T-cell (primary cell): ENCODE measurements around the gene KCNQ1OT1. TPM values are rescaled to one million over a fixed set of nuclear protein-coding genes. Genes with fewer than 3 reads are reported as not detected.

ENCODE experiments used
- ATAC-seq, 4 experiments: fragments of 200-7000 bp in 3 of 4; fragments of 150-1000 bp in 1 of 4; cut with Tn5 transposase; replicated peaks in 1 of 4; 1 replicate in 3 of 4; 2 replicates in 1 of 4; pipeline ENCODE4 v1.10.0; 2021; ENCODE audit warnings: moderate library complexity in 3 of 4, mild to moderate bottlenecking in 2 of 4, moderate number of reproducible peaks in 1 of 4
- CTCF ChIA-PET, 2 donors: fragments of 300-600 bp; sonication (Branson Sonifier 250); formaldehyde crosslinking; loops; one replicate each; lab custom pipeline; 2022; ENCODE audit warnings: antibody characterized with exemption in 2 of 2; lab: Charles Lee
- POLR2A ChIA-PET, 2 donors: fragments of 300-600 bp; sonication (Branson Sonifier 250); formaldehyde crosslinking; loops; one replicate each; lab custom pipeline; 2022; ENCODE audit warnings: antibody characterized with exemption in 2 of 2; lab: Charles Lee
- DNase-seq, 35 experiments: peaks; one replicate each; pipeline versions ENCODE4 v3.0.0 to v3.0.0-alpha.2; 2013 to 2023
- H3K27ac ChIP-seq: one replicate; pipeline ENCODE4 v1.5.1; 2013; ENCODE audit warnings: low read length
- H3K27me3 ChIP-seq, 2 experiments: replicated peaks in 1 of 2; 1 replicate in 1 of 2; 2 replicates in 1 of 2; pipeline versions ENCODE4 v1.6.1 to v1.7.0; 2013; ENCODE audit warnings: low read length in 1 of 2, mixed read lengths in 1 of 2; ENCODE audit not compliant: control insufficient read depth in 2 of 2, insufficient read depth in 2 of 2; ENCODE audit errors: extremely low read depth in 1 of 2
- H3K36me3 ChIP-seq, 2 donors: 1 replicate in 1 of 2; 2 replicates in 1 of 2; pipeline versions ENCODE4 v1.6.1 to v1.7.0; 2013; ENCODE audit warnings: low read length in 1 of 2; ENCODE audit not compliant: control insufficient read depth in 2 of 2, insufficient read depth in 1 of 2; ENCODE audit errors: extremely low read depth in 1 of 2
- H3K4me1 ChIP-seq, 2 experiments: 1 replicate in 1 of 2; 2 replicates in 1 of 2; pipeline versions ENCODE4 v1.6.1 to v1.7.0; 2013; ENCODE audit warnings: low read length in 2 of 2, mixed read lengths in 1 of 2; ENCODE audit not compliant: insufficient read depth in 2 of 2, control insufficient read depth in 1 of 2; ENCODE audit errors: extremely low read depth in 1 of 2
- H3K4me3 ChIP-seq, 2 donors: 1 replicate in 1 of 2; 2 replicates in 1 of 2; pipeline versions ENCODE4 v1.5.1 to v1.7.0; 2013; ENCODE audit warnings: mild to moderate bottlenecking in 2 of 2, low read length in 1 of 2, moderate library complexity in 1 of 2; ENCODE audit not compliant: control insufficient read depth in 1 of 2; ENCODE audit errors: extremely low read depth in 1 of 2
- H3K9me3 ChIP-seq: 2 replicates; pipeline ENCODE4 v1.7.0; 2013
- H3K27ac Mint-ChIP-seq, 2 donors: one replicate each; pipeline ENCODE4 v1.8.0; 2020 to 2021; ENCODE audit warnings: mild to moderate bottlenecking in 2 of 2, mixed read lengths in 2 of 2
- H3K27me3 Mint-ChIP-seq, 2 donors: one replicate each; pipeline ENCODE4 v1.8.0; 2021 to 2022; ENCODE audit warnings: mixed read lengths in 2 of 2
- H3K36me3 Mint-ChIP-seq: one replicate; pipeline ENCODE4 v1.8.0; 2021; ENCODE audit warnings: mixed read lengths
- H3K4me1 Mint-ChIP-seq, 3 donors: one replicate each; pipeline ENCODE4 v1.8.0; 2020 to 2022; ENCODE audit warnings: mixed read lengths in 3 of 3, mild to moderate bottlenecking in 1 of 3
- H3K4me3 Mint-ChIP-seq, 3 donors: one replicate each; pipeline ENCODE4 v1.8.0; 2020 to 2022; ENCODE audit warnings: mild to moderate bottlenecking in 3 of 3, mixed read lengths in 3 of 3, moderate library complexity in 3 of 3
- H3K9me3 Mint-ChIP-seq, 3 donors: one replicate each; pipeline ENCODE4 v1.8.0; 2020 to 2022; ENCODE audit warnings: mixed read lengths in 3 of 3
- WGBS: methylation state at CpG from one replicate; pipeline ENCODE4 v1.1.5; 2013; ENCODE audit warnings: missing lambda C conversion rate; ENCODE audit not compliant: insufficient coverage; 5-methylcytosine and 5-hydroxymethylcytosine counted together
- total RNA-seq, 35 experiments: library from RNA in 6 of 35; stranded (reverse) in 6 of 35; fragments of 120-200 nt in 1 of 35; gene quantifications; one replicate each; pipeline versions ENCODE4 v1.2.1 to v1.2.4 and lab custom pipeline; 2013 to 2026

Gene KCNQ1OT1
- total RNA-seq (under 1 TPM; 0.30 to 0.42 (median 0.35) TPM), total RNA-seq (lab: John Stamatoyannopoulos, UW) (7.5 to 28.0 (median 16.2) reads per million in 29 experiments)
- total RNA-seq (2013): 0.26 TPM

DNA sequence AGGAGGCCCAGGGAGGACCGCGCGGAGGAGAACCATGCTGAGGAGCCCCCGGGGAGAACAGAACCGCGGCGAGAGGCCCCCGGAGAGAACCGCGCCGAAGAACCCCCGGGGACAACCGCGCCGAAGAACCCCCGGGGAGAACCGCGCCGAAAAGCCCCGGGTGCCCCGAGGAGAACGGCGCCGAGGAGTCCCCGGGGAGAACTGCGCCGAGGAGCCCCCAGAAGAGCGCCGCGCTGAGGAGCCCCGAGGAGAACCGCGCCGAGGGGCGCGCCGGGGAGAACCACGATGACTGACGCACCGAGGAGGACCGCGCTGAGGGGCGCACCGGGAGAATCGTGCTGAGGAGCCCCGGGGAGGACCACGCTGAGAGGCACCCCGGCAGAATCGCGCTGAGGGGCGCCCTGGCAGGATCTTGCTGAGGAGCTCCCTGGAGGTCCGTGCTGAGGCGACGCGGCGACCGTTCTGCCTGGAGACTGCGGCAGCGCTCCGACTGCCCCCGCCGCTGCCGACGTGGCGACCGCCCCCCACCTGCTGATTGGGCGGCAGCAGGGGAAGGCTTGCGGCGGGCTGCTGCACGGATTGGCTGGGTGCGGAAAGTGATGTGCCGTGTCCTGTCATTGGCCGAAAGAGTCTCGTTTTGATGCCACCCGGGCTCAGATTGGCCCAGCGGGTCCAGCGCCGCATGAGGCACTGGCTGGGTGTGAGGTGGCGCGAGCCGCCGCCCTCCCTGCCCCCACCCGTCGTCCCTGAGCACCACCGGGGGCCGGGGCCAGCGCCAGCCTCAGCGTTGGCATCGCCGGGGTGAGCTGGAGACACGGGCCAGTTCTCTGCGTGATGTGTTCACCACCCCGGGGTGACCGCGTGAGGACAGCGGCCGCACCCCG, at the start of gene KCNQ1OT1:
TSS of gene KCNQ1OT1 (minus strand) at position 464 of the 884 bp plus-strand sequence.
- Mint-ChIP-seq H3K4me1 (peaks cover 13 to 17% (median 15%) of the 10 kb centered on the region in 3 donors), H3K36me3 (peaks cover 12% of the 10 kb centered on the region), H3K9me3 (no peaks in the 10 kb centered on the region), H3K27ac (peak within 1 kb of the TSS in 1 of 2 donors; percentile 44), H3K27me3 (peaks cover 0 to 3% of the 10 kb centered on the region in 2 donors), H3K4me3 (peak within 1 kb of the TSS; percentile 75 to 78 (median 77))
- 44% methylated on average over 92 of the region's 98 CpGs for WGBS
- H3K9me3 ChIP-seq: no peaks in the 10 kb centered on the region
- H3K4me3 ChIP-seq: peak within 1 kb of the TSS; percentile 55 to 71
- peaks cover 0 to 20% of the 10 kb centered on the region in 2 experiments for H3K4me1 ChIP-seq
- no peak within 1 kb of the TSS for H3K27ac ChIP-seq
- POLR2A ChIA-PET: no interaction called here
- CTCF ChIA-PET: no interaction called here
- no peaks in the 10 kb centered on the region for H3K36me3 ChIP-seq
- DNase-seq (peak; percentile 73 to 91 (median 83)), ATAC-seq (peak; percentile 92 to 94 (median 94))
- H3K27me3 ChIP-seq: peaks cover 0 to 12% of the 10 kb centered on the region in 2 experiments

DNA sequence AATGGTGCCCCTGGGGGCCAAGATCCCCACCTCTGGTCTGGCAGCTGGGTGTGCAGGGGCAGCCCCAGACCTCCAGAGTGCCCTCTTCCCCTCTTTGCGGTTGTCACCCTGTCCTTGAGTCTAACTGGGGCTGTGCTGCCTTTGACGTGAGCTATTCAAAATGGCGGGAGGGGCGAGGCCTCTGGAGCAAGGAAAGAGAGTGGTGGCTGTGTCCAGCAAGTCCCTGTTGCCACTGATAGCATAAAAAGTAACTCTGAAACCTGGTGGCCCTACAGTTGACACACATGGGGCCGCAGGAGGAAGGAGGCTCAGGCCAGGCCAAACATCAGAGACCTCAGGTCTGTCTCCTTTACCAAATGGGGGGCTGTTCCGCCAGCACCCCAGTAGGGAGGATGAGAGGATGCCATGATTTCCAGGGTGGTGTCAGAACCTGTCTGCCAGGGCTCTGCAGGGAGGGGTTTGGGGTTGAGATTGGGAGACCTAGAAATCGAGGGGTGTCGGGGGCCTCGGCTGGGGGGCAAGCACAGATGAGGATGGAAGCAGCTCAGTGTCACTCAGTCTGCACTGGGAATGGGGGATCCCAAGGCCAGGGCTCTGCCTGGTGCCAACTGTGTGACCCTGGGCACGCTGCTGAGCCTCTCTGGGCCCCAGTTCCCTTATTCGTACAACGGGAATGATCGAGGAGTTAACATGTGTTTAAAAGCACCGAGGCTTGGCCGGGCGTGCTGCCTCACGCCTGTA, 49.2 kb upstream of the KCNQ1OT1 start:
- no peak overlapping the region for H3K27ac Mint-ChIP-seq
- H3K4me3 Mint-ChIP-seq: no peak overlapping the region
- Histone ChIP-seq H3K4me1 (no peaks in the 10 kb centered on the region), H3K36me3 (no peaks in the 10 kb centered on the region), H3K27ac (no peak overlapping the region), H3K27me3 (peaks cover 0 to 3% of the 10 kb centered on the region in 2 experiments), H3K9me3 (no peaks in the 10 kb centered on the region), H3K4me3 (no peak overlapping the region)
- peaks cover 3 to 6% (median 4%) of the 10 kb centered on the region in 3 donors for H3K9me3 Mint-ChIP-seq
- WGBS: 93% methylated on average over 12 of the region's 17 CpGs
- no peaks in the 10 kb centered on the region for H3K27me3 Mint-ChIP-seq
- CTCF ChIA-PET: interaction anchor here in 1 of 2 donors (0.6 kb wide), 1 partner anchor 226 kb away, joined by 3 read pairs; no protein-coding TSS in a partner anchor
- no peaks in the 10 kb centered on the region for H3K4me1 Mint-ChIP-seq
- DNase-seq (no peak), ATAC-seq (no peak)
- POLR2A ChIA-PET: no interaction called here
- H3K36me3 Mint-ChIP-seq: peaks cover 26% of the 10 kb centered on the region

DNA sequence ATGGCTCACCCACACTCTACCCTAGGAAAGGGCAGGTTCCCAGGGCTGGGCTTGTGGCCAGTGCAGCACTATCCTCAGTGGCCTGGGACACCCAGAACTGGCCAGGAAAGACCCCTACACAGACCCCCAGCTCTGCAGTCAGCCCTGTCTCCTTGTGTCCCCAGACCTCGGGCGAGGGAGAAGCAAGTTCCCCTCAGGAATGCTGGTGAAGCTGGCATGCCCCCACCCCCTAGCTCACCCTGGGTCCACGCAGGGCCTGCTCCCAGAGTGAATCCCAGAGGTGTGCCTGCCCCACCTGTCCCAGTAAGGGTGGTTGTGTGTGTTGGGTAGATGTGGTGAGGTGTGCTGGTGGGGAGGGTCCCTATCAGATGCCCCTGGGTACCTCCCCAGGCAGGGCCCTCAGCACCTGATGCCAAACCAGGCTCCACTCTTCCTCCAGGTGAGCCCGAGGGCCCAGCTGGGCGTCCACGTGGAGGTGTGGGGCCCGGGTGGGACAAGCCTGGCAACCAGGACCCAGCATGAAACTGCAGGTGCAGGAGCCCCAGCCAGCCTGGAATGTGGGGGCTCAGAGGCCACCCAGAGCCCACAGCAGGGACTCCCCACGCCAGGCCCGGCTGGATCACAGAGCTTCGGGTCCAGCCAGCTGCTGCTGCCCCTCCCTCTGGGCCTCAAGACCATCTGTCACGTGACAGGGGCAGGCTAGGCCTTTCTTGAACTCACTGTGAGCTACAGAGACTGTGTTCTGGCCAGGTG, 48.4 kb upstream of the KCNQ1OT1 start:
- H3K27me3 ChIP-seq: peaks cover 0 to 3% of the 10 kb centered on the region in 2 experiments
- no peak overlapping the region for H3K27ac ChIP-seq
- ChIA-PET POLR2A (no interaction called here), CTCF (no interaction called here)
- H3K9me3 ChIP-seq: no peaks in the 10 kb centered on the region
- WGBS: 64% methylated on average over 6 of the region's 11 CpGs
- Mint-ChIP-seq H3K4me3 (no peak overlapping the region), H3K4me1 (no peaks in the 10 kb centered on the region), H3K27me3 (no peaks in the 10 kb centered on the region), H3K27ac (no peak overlapping the region), H3K9me3 (no peaks in the 10 kb centered on the region), H3K36me3 (peaks cover 19% of the 10 kb centered on the region)
- H3K36me3 ChIP-seq: no peaks in the 10 kb centered on the region
- no peak overlapping the region for H3K4me3 ChIP-seq
- H3K4me1 ChIP-seq: no peaks in the 10 kb centered on the region
- ATAC-seq (no peak), DNase-seq (peak in 1 of 35 experiments; percentile 2)

DNA sequence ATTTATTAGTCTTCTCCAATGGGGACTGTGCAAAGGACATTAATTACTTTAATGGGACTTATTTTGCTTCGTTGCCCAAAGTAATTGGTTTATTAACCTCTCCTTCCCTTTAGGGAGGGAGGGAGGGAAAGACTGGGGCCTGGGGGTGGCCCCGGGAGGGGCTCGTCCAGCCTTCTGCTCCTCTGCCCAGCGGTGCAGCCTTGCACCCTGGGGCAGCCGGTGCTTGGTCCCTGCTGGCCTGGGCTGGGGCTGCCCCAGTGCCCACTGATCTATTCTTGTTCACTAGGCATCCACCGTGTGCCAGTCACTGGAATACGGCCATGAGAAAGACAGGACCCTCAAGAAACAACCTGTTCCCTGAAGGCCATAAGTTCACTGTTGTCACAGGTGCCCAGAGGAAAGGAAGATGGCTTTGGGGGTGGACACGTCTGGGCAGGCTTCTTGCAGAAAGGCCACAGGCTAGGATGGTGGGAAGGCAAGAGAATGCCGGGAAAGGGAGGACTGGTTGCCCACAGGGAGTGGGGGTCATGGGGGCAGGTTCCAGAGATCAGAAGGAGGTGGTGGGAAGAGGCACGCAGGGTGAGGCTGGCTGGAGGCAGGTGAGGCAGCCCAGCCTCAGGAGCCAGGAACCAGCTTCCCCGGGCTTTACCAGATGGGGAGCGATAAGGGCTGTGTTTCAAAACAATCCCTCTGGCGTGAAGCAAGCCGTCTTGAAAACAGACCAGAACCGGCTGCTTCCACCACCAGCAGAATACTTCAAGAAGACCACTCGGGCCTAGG, 47.6 kb upstream of the KCNQ1OT1 start:
- H3K36me3 ChIP-seq: no peaks in the 10 kb centered on the region
- no peak for DNase-seq
- H3K27ac Mint-ChIP-seq: no peak overlapping the region

DNA sequence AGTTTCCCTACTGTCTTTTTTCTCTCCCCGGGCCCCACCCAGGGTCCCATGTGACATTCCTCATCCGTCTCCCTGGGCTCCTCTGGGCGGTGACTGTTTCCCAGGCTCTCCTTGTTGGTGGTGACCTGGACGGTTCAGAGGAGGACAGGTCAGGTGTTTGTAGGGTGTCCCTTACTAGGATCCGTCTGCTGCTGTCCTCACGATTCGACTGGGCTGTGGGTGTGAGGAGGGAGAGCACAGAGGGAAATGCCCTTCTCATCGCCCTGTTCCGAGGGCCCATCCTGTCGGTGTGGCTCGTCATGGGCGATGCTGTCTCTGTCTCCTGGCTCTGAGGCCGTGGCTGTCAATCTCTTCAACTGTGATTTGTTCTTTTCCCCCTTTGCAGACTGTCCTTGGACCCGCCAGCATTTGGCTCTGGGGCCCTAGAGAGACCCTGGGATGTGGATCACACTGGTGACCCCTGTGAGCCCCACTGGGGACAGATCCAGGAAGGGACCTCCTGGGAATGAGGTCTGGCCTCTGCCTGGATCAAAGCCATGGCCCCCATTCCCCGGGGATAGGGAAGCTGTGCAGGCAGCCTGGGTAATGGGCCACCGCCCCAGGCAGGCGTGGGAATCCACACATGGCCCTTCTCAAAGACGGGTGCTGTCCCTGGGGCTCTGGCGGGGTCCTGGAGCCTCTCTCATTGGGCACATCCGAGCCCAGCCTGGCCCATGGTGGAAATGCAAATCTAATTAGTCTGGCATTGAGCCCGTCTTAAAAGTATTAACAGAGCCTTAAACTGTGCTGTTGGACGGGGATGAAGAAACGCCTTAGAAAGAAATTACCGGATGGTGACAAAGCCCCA, 46.8 kb upstream of the KCNQ1OT1 start:
- H3K27me3 Mint-ChIP-seq: no peaks in the 10 kb centered on the region
- Histone ChIP-seq H3K4me3 (no peak overlapping the region), H3K9me3 (no peaks in the 10 kb centered on the region), H3K27me3 (peaks cover 0 to 3% of the 10 kb centered on the region in 2 experiments), H3K36me3 (no peaks in the 10 kb centered on the region), H3K27ac (no peak overlapping the region), H3K4me1 (no peaks in the 10 kb centered on the region)
- ChIA-PET POLR2A (no interaction called here), CTCF (no interaction called here)
- no peaks in the 10 kb centered on the region for H3K4me1 Mint-ChIP-seq
- ATAC-seq (no peak), DNase-seq (peak in 1 of 35 experiments; percentile 1)
- peaks cover 10% of the 10 kb centered on the region for H3K36me3 Mint-ChIP-seq
- 85% methylated on average over 15 of the region's 24 CpGs for WGBS
- no peak overlapping the region for H3K27ac Mint-ChIP-seq
- H3K4me3 Mint-ChIP-seq: no peak overlapping the region
- H3K9me3 Mint-ChIP-seq: no peaks in the 10 kb centered on the region

More for the DNA sequence above, 47.6 kb upstream of the KCNQ1OT1 start:
- Histone ChIP-seq H3K4me1 (no peaks in the 10 kb centered on the region), H3K27ac (no peak overlapping the region), H3K9me3 (no peaks in the 10 kb centered on the region), H3K4me3 (no peak overlapping the region), H3K27me3 (peaks cover 0 to 3% of the 10 kb centered on the region in 2 experiments)
- peaks cover 14% of the 10 kb centered on the region for H3K36me3 Mint-ChIP-seq
- H3K27me3 Mint-ChIP-seq: no peaks in the 10 kb centered on the region
- no peak overlapping the region for H3K4me3 Mint-ChIP-seq
- POLR2A ChIA-PET: no interaction called here
- no peaks in the 10 kb centered on the region for H3K4me1 Mint-ChIP-seq
- no peaks in the 10 kb centered on the region for H3K9me3 Mint-ChIP-seq
- CTCF ChIA-PET: no interaction called here
- 86% methylated on average over 13 of the region's 16 CpGs for WGBS
- no peak for ATAC-seq
